GM12801 (cell line): ENCODE results near the gene MCTP1.

Experiments
- CTCF ChIP-seq: IDR thresholded peaks from one replicate; pipeline ENCODE4 v1.5.1; 2011; ENCODE audit warnings: control low read depth; ENCODE audit not compliant: insufficient read length; ENCODE audit errors: extremely low read depth

The MCTP1 gene

GRCh38 chr5:95251185-95251584 is 33.7 kb downstream of the MCTP1 start:
- no peak for TF ChIP-seq CTCF

GRCh38 chr5:95244479-95244878 is 40.4 kb downstream of the MCTP1 start:
- TF ChIP-seq CTCF = no peak

- no peak for TF ChIP-seq CTCF
Measured at GRCh38 chr5:95241635-95242034, 43.3 kb downstream of the MCTP1 start.

GRCh38 chr5:95241161-95241560 is 43.7 kb downstream of the MCTP1 start:
- TF ChIP-seq CTCF = no peak

- no peak for TF ChIP-seq CTCF
Measured at GRCh38 chr5:95238560-95239325, 46.2 kb downstream of the MCTP1 start.

- no peak for TF ChIP-seq CTCF
Measured at GRCh38 chr5:95237324-95237723, 47.6 kb downstream of the MCTP1 start.

GRCh38 chr5:95235439-95235982 is 49.4 kb downstream of the MCTP1 start:
- TF ChIP-seq CTCF = no peak
